OCI-LY1 (cell line): ENCODE data around the gene FATE1.

Experiments used
- H2AFZ ChIP-seq: fragments of 200-600 bp; sonication (generic), shearing (Covaris generic); 2 replicates; pipeline ENCODE4 v1.6.0; 2014; ENCODE audit warnings: antibody characterized with exemption, mild to moderate bottlenecking, low read length
- H3F3A ChIP-seq: fragments of 200-600 bp; sonication (generic), shearing (Covaris generic); 2 replicates; pipeline ENCODE4 v1.6.0; 2014; ENCODE audit warnings: mild to moderate bottlenecking, antibody characterized with exemption, low read length, moderate library complexity; ENCODE audit not compliant: insufficient read depth
- H3K27ac ChIP-seq: fragments of 200-600 bp; sonication (generic); 2 replicates; pipeline ENCODE4 v1.5.1; 2014; ENCODE audit warnings: low read length, mixed run types, mild to moderate bottlenecking, low read depth; ENCODE audit not compliant: poor library complexity, severe bottlenecking
- H3K27me3 ChIP-seq: fragments of 200-600 bp; sonication (generic); 2 replicates; pipeline ENCODE4 v1.6.0; 2014; ENCODE audit warnings: antibody characterized with exemption, mild to moderate bottlenecking, low read length, moderate library complexity; ENCODE audit not compliant: insufficient read depth
- H3K36me3 ChIP-seq: fragments of 200-600 bp; sonication (generic); 2 replicates; pipeline ENCODE4 v1.6.1; 2014; ENCODE audit warnings: mild to moderate bottlenecking, antibody characterized with exemption, low read length, moderate library complexity, mixed read lengths; ENCODE audit not compliant: insufficient read depth
- H3K4me1 ChIP-seq: fragments of 200-600 bp; sonication (generic); 2 replicates; pipeline ENCODE4 v1.5.1; 2014; ENCODE audit warnings: mild to moderate bottlenecking, low read length, moderate library complexity; ENCODE audit not compliant: insufficient read depth, severe bottlenecking
- H3K4me2 ChIP-seq: fragments of 200-600 bp; sonication (generic), shearing (Covaris generic); 2 replicates; pipeline ENCODE4 v1.6.1; 2014; ENCODE audit warnings: low read length
- H3K4me3 ChIP-seq: fragments of 200-600 bp; sonication (generic); 2 replicates; pipeline ENCODE4 v1.5.1; 2014; ENCODE audit warnings: low read length, low read depth, mild to moderate bottlenecking, mixed read lengths; ENCODE audit not compliant: poor library complexity, severe bottlenecking
- H3K79me2 ChIP-seq: fragments of 200-600 bp; shearing (Covaris generic); 2 replicates; pipeline ENCODE4 v1.6.1; 2016; ENCODE audit warnings: mixed run types, low read length, mixed read lengths; ENCODE audit not compliant: insufficient read depth
- H3K9ac ChIP-seq: fragments of 200-600 bp; sonication (generic), shearing (Covaris generic); 2 replicates; pipeline ENCODE4 v1.6.1; 2014; ENCODE audit warnings: mild to moderate bottlenecking, low read length, mixed read lengths
- H3K9me2 ChIP-seq: fragments of 200-600 bp; sonication (generic), shearing (Covaris generic); 2 replicates; pipeline ENCODE4 v1.6.1; 2014; ENCODE audit warnings: low read depth, mild to moderate bottlenecking, low read length, mixed read lengths
- H3K9me3 ChIP-seq: fragments of 200-600 bp; shearing (Covaris generic); 2 replicates; pipeline ENCODE4 v1.6.1; 2014; ENCODE audit warnings: low read length, mixed read lengths
- H4K20me1 ChIP-seq: fragments of 200-600 bp; sonication (generic), shearing (Covaris generic); 2 replicates; pipeline ENCODE4 v1.6.0; 2016; ENCODE audit warnings: mild to moderate bottlenecking, low read length; ENCODE audit not compliant: insufficient read depth
- CTCF ChIP-seq: fragments of 200-600 bp; sonication (generic), shearing (Covaris generic); IDR thresholded peaks from 2 replicates; pipeline ENCODE4 v1.5.1; 2017; ENCODE audit warnings: mild to moderate bottlenecking, antibody characterized with exemption, low read length, moderate library complexity, mixed read lengths
- EZH2 ChIP-seq: fragments of 200-600 bp; sonication (generic), shearing (Covaris generic); IDR thresholded peaks from 2 replicates; pipeline ENCODE4 v1.8.0; 2017; ENCODE audit warnings: borderline replicate concordance, mixed run types, mild to moderate bottlenecking, antibody characterized with exemption, low read length, moderate library complexity, mixed read lengths

Gene FATE1

DNA sequence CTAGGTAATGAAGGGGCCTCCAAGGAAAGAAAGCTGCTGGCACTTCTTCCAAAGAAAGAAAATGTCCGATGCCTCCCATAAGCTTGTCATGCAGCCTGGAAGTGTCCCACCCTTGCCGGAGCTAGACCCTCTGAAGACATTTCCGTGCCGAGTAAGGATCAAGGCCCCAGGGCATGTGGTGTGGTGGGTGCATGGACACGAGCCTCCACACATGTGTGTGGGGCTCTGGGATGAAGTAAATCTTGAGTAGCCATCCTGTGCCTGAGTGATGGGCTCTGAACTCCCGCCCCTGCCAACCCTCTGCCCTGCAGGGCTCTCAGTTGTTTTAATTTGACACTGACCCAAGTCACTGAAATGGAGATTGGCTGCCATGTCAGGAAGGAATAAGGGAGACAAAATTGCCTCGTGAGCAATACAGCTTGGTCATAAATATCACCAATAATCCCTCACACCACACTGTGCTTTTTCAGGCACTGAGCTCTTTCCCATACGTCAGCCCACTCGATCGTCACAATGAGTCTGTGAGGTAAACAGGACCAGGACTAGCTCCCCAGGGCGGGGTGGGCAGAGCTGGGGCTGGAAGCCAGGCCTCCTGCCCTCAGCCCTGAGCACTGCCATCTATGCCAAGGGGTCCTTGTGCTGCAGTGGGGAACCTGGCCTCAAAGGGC, 43.3 kb downstream of the FATE1 start:
- Histone ChIP-seq H3K27ac (no peak overlapping the region), H3K4me1 (no peaks in the 10 kb centered on the region), H3K9me3 (no peaks in the 10 kb centered on the region), H3K4me3 (no peak overlapping the region), H3K79me2 (no peaks in the 10 kb centered on the region), H3K9me2 (no peaks in the 10 kb centered on the region), H4K20me1 (no peaks in the 10 kb centered on the region), H3K4me2 (no peak overlapping the region), H3K27me3 (no peaks in the 10 kb centered on the region), H3K9ac (no peak overlapping the region), H3K36me3 (no peaks in the 10 kb centered on the region), H2AFZ (no peak overlapping the region), H3F3A (no peaks in the 10 kb centered on the region)
- no peak for TF ChIP-seq CTCF
- no peak for TF ChIP-seq EZH2

DNA sequence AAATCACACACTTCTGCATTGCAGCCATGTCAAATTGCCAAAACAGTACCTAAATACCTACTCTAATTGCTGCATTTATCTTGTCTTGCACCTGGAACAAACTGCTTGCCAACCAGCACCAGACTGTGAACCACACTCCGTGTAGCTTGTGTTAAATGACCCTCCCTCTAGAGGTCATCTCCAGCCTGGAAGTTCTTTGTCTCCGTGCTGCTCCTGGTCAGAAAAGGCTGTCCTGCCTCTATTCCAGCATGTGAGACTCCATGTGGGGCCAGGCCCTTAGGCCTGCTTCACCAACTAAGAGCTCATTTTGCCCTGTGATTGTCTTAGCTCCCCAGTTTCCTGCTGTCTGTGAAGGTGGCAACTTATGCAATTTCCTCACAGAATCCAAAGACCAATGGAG, 47.0 kb downstream of the FATE1 start:
- TF ChIP-seq CTCF, result no peak
- no peak for TF ChIP-seq EZH2
- Histone ChIP-seq H3K4me2 (no peak overlapping the region), H3K4me3 (no peak overlapping the region), H3F3A (no peaks in the 10 kb centered on the region), H3K79me2 (no peaks in the 10 kb centered on the region), H3K9me2 (no peaks in the 10 kb centered on the region), H3K9ac (no peak overlapping the region), H3K27me3 (no peaks in the 10 kb centered on the region), H3K4me1 (no peaks in the 10 kb centered on the region), H3K27ac (no peak overlapping the region), H4K20me1 (no peaks in the 10 kb centered on the region), H2AFZ (no peak overlapping the region), H3K9me3 (no peaks in the 10 kb centered on the region), H3K36me3 (no peaks in the 10 kb centered on the region)

DNA sequence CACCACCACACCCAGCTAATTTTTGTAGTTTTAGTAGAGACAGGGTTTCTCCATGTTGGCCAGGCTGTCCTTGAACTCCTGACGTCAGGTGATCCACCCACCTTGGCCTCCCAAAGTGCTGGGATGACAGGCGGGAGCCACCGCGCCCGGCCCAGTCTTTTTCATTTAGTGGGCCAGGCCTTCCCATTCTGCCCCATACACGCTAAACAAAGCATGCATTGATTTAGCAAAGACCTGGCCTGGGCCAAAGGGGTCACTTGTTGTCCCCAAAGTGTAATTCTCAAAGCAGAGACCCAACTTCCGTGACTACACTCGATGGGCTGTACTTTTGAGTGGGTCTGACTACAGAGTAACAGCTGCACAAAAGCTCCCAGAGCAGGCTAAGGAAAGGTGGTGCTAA, 47.9 kb downstream of the FATE1 start:
- no peaks in the 10 kb centered on the region for H3F3A ChIP-seq
- H3K4me2 ChIP-seq, result no peak overlapping the region
- H3K9ac ChIP-seq, result no peak overlapping the region
- H3K27ac ChIP-seq, result no peak overlapping the region
- H4K20me1 ChIP-seq, result no peaks in the 10 kb centered on the region
- no peaks in the 10 kb centered on the region for H3K9me2 ChIP-seq
- no peaks in the 10 kb centered on the region for H3K9me3 ChIP-seq
- H2AFZ ChIP-seq, result no peak overlapping the region
- H3K79me2 ChIP-seq, result no peaks in the 10 kb centered on the region
- H3K27me3 ChIP-seq, result no peaks in the 10 kb centered on the region
- H3K4me1 ChIP-seq, result no peaks in the 10 kb centered on the region
- H3K4me3 ChIP-seq, result no peak overlapping the region
- TF ChIP-seq CTCF, result no peak
- TF ChIP-seq EZH2, result no peak
- H3K36me3 ChIP-seq, result no peaks in the 10 kb centered on the region
